Mucosa of descending colon (tissue), 3 donors: ENCODE data around the gene C17orf78. TPM values are rescaled to one million over a fixed set of nuclear protein-coding genes. Genes with fewer than 3 reads are reported as not detected.

Experiments
- ATAC-seq: fragments of 200-7000 bp; cut with Tn5 transposase; one replicate; pipeline ENCODE4 v1.9.1; 2020; ENCODE audit warnings: mild to moderate bottlenecking, moderate library complexity
- DNase-seq, 3 donors: peaks; one replicate each; pipeline ENCODE4 v3.0.0-alpha.2; 2020
- H3K36me3 ChIP-seq: fragments of 200-600 bp; one replicate; pipeline ENCODE4 v1.8.0; 2021; ENCODE audit warnings: low read depth, mild to moderate bottlenecking
- H3K4me1 ChIP-seq: fragments of 200-600 bp; one replicate; pipeline ENCODE4 v1.8.0; 2021; ENCODE audit warnings: low read depth, mild to moderate bottlenecking
- H3K4me3 ChIP-seq: fragments of 200-600 bp; one replicate; pipeline ENCODE4 v1.8.0; 2021; ENCODE audit warnings: mild to moderate bottlenecking
- H3K9me3 ChIP-seq: fragments of 200-600 bp; one replicate; pipeline ENCODE4 v1.8.0; 2021; ENCODE audit warnings: mild to moderate bottlenecking
- CTCF ChIP-seq: fragments of 200-600 bp; IDR thresholded peaks from one replicate; pipeline ENCODE4 v1.8.0; 2022; ENCODE audit warnings: antibody characterized with exemption, mild to moderate bottlenecking
- intact Hi-C, 2 donors: fragments of 100-400 bp; cut with DNase I in 1 of 2; cut with micrococcal nuclease in 1 of 2; formaldehyde crosslinking; loops; one replicate each; pipeline versions ENCODE4 v1.11.0 to v1.11.1; 2022; cut with DNase I, micrococcal nuclease
- total RNA-seq, 3 donors: library from RNA; stranded (reverse); fragmentation: NEBNext Ultra II Directional in 2 of 3; extraction: Animal tissue kit (Norgen Biotek cat#: 25700) in 2 of 3; gene quantifications; one replicate each; pipeline versions ENCODE4 v1.2.1 to v1.2.4, GENCODE V29; 2021 to 2023
- donor health status: DM: no; HTN: no; CAD: no; lungs with moderate emphysema.
- donor health status: DM: no; HTN: no; CAD: no.
- donor health status: DM: no; HTN: yes; CAD: no.

The C17orf78 gene
- total RNA-seq, 3 donors from 2014 or later, result not detected

DNA sequence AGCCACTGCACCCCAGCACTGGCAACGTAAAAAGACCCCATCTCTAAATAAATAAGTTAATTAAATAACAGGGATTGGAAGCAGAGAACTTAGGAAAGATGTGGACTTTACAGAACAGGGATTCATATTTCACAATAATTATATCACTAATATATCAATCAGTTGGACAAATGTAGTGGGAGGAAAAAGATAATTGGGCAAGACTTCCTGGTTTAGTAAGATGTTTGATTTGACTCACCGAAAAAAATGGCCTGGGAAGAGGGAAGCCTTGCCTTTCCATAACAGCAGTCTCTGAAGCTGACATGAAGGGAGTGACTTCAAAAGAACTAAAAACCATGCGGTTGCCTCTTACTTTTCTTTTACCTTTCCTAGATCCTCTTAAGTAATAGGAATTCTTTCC, 15.2 kb upstream of the C17orf78 start:
- H3K4me1 ChIP-seq, result peaks cover 19% of the 10 kb centered on the region
- no peak for TF ChIP-seq CTCF
- no peaks in the 10 kb centered on the region for H3K36me3 ChIP-seq
- intact Hi-C loops, result no loop called here
- no peak overlapping the region for H3K4me3 ChIP-seq
- no peaks in the 10 kb centered on the region for H3K9me3 ChIP-seq
- ATAC-seq (no peak), DNase-seq (no peak)

GRCh38 chr17:37361543-37361942, 14.2 kb upstream of the C17orf78 start:
- ATAC-seq (no peak), DNase-seq (no peak)
- Histone ChIP-seq H3K4me3 (no peak overlapping the region), H3K36me3 (no peaks in the 10 kb centered on the region), H3K9me3 (no peaks in the 10 kb centered on the region), H3K4me1 (peaks cover 18% of the 10 kb centered on the region)
- no peak for TF ChIP-seq CTCF
- intact Hi-C loops, result no loop called here

GRCh38 chr17:37365589-37365988, 10.2 kb upstream of the C17orf78 start:
- DNase-seq (no peak), ATAC-seq (no peak)
- no peak overlapping the region for H3K4me3 ChIP-seq
- no peak for TF ChIP-seq CTCF
- no peaks in the 10 kb centered on the region for H3K4me1 ChIP-seq
- no peaks in the 10 kb centered on the region for H3K9me3 ChIP-seq
- intact Hi-C loops, result no loop called here
- H3K36me3 ChIP-seq, result no peaks in the 10 kb centered on the region

DNA sequence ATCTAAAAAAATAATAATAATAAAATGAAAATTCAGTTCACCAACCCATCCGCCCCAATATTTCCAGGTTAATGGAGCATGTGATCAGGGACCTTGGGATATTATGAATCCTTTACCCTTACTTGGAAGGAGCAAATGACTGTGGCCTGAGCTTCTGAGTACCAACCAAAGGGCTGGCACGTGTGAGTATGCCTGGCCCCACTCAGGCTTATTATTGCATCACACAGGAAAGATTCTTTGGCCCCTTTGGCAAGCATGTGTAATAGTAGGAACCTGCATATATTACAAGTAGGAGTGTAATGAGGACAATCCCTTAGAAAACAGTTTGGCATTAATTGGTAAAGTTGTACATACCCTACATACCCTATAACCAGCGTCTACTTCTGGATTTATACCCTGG, 7.2 kb upstream of the C17orf78 start:
- H3K36me3 ChIP-seq, result no peaks in the 10 kb centered on the region
- no peak overlapping the region for H3K4me3 ChIP-seq
- DNase-seq (no peak), ATAC-seq (no peak)
- TF ChIP-seq CTCF, result no peak
- no peaks in the 10 kb centered on the region for H3K4me1 ChIP-seq
- no peaks in the 10 kb centered on the region for H3K9me3 ChIP-seq
- intact Hi-C loops, result no loop called here

DNA sequence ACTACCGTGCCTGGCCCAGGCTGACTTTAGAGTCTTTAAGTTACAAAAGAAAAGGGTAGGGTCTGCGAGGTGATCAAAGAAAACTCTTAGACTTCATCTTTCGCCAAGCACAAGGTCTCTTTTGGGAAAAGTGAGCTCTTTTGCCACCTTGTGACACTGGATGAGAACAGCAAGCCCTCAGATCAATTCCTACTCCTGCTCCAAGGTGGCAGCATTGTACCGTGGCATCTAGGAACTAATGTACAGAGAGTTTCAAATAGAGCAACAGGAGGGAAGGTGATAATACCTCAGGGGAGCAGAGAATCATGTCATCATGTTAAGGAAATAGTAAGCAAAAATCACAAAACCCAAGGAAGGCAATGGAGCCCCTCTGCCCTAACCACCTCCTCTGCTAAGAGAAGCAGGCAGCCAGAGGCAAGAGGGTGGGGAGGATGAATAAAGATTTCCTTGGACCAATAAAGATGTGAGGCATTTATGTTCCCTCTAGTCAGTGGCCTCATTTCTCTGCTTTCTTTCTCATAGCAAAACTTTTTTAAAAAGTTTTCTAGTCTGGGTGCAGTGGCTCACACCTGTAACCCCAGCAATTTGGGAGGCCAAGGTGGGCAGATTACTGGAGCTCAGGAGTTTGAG, 2.1 kb upstream of the C17orf78 start:
- no peaks in the 10 kb centered on the region for H3K36me3 ChIP-seq
- H3K9me3 ChIP-seq, result no peaks in the 10 kb centered on the region
- peak; percentile 100 for ATAC-seq
- intact Hi-C loops, result no loop called here
- H3K4me1 ChIP-seq, result no peaks in the 10 kb centered on the region
- DNase-seq, result peak in 2 of 3 donors; percentile 63 to 85
- no peak overlapping the region for H3K4me3 ChIP-seq
- TF ChIP-seq CTCF, result peak; percentile 86

DNA sequence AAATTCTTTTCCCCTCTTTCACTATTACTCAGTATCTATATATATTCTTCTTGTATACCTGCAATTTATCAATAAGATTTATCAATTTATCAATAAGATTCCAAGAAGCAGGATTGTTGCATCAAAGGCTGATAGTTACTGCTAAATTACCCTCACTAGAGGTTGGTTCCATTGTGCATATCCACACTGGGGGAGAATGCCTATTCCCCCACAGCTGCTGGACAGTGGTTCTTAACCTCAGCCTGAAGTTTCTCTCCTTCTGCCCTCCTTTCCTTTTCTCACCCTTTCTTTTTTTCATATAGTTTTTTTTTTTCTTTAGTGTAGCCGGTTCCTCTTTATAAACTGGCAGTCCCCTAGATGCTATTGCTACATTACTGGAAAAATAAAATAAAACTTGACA, 6.3 kb downstream of the C17orf78 start:
- H3K36me3 ChIP-seq, result no peaks in the 10 kb centered on the region
- no peak overlapping the region for H3K4me3 ChIP-seq
- ATAC-seq (no peak), DNase-seq (no peak)
- no peak for TF ChIP-seq CTCF
- intact Hi-C loops, result no loop called here
- peaks cover 12% of the 10 kb centered on the region for H3K4me1 ChIP-seq
- H3K9me3 ChIP-seq, result no peaks in the 10 kb centered on the region
